GM12878 (cell line): ENCODE measurements around the gene PHEX. TPM values are rescaled to one million over a fixed set of nuclear protein-coding genes. Genes with fewer than 3 reads are reported as not detected.

Experiments used
- ATAC-seq: fragments of 200-7000 bp; cut with Tn5 transposase; 3 replicates; pipeline ENCODE4 v1.9.1; 2020; ENCODE audit warnings: mild to moderate bottlenecking, moderate library complexity
- BruUV-seq: library from RNA; stranded (reverse); fragments of 400-500 nt; replicated peaks from 2 replicates; lab custom pipeline; 2021; lab: Mats Ljungman, UMichigan
- CTCF ChIA-PET: fragments of 300-600 bp; sonication (Branson Sonifier 250); formaldehyde crosslinking; extraction: SDS; loops from one replicate; lab custom pipeline; 2021; ENCODE audit warnings: inconsistent platforms; lab: Yijun Ruan, JAX
- POLR2A ChIA-PET: fragments of 350-600 bp; formaldehyde crosslinking; extraction: SDS; loops from one replicate; lab custom pipeline; 2021; ENCODE audit warnings: inconsistent platforms; lab: Charles Lee
- RAD21 ChIA-PET: fragments of 300-600 bp; sonication (Branson Sonifier 250); formaldehyde crosslinking; loops from one replicate; lab custom pipeline; 2023; ENCODE audit warnings: antibody characterized with exemption; ENCODE audit not compliant: unreplicated experiment; lab: Charles Lee
- SMC1A ChIA-PET: fragments of 300-600 bp; sonication (Branson Sonifier 250); formaldehyde crosslinking; loops from one replicate; lab custom pipeline; 2023; ENCODE audit not compliant: unreplicated experiment, uncharacterized antibody; lab: Charles Lee
- DNase-seq: peaks from one replicate; pipeline ENCODE4 v3.0.0-alpha.2; 2011; ENCODE audit warnings: low read depth, low spot score
- FAIRE-seq: peaks from 3 replicates; lab custom pipeline; 2011; peaks lifted over from hg19 to GRCh38; lab: Jason Lieb, UNC
- H2AFZ ChIP-seq: 2 replicates; pipeline ENCODE4 v1.6.0; 2011; ENCODE audit warnings: low read depth, low read length, control low read depth; ENCODE audit not compliant: control insufficient read depth
- H3K27ac ChIP-seq: 2 replicates; pipeline ENCODE4 v1.5.1; 2011; ENCODE audit warnings: control low read depth; ENCODE audit not compliant: control insufficient read depth, insufficient read depth
- H3K27me3 ChIP-seq, 2 experiments: replicated peaks in 1 of 2; 2 replicates each; pipeline versions ENCODE4 v1.6.0 to v1.6.1; 2011; ENCODE audit warnings: low read length in 1 of 2; ENCODE audit not compliant: control insufficient read depth in 2 of 2, insufficient read depth in 2 of 2
- H3K36me3 ChIP-seq, 2 experiments: 2 replicates each; pipeline ENCODE4 v1.5.1; 2011; ENCODE audit warnings: low read length in 1 of 2; ENCODE audit not compliant: control insufficient read depth in 2 of 2, insufficient read depth in 2 of 2
- H3K4me1 ChIP-seq: 2 replicates; pipeline ENCODE4 v1.6.1; 2011; ENCODE audit warnings: mild to moderate bottlenecking, low read length, moderate library complexity, mixed read lengths; ENCODE audit not compliant: control insufficient read depth, insufficient read depth
- H3K4me2 ChIP-seq: 2 replicates; pipeline ENCODE4 v1.6.0; 2011; ENCODE audit warnings: control low read depth; ENCODE audit not compliant: control insufficient read depth, insufficient read depth
- H3K4me3 ChIP-seq: fragments of 200-600 bp; sonication (generic); 2 replicates; pipeline ENCODE4 v1.5.1; 2016
- H3K79me2 ChIP-seq: 2 replicates; pipeline ENCODE4 v1.6.0; 2011; ENCODE audit warnings: low read length; ENCODE audit not compliant: control insufficient read depth, insufficient read depth
- H3K9ac ChIP-seq: 2 replicates; pipeline ENCODE4 v1.8.0; 2011; ENCODE audit warnings: low read length, control low read depth, mixed read lengths; ENCODE audit not compliant: control insufficient read depth, insufficient read depth
- H3K9me3 ChIP-seq: replicated peaks from 3 replicates; pipeline ENCODE4 v1.5.1; 2011; ENCODE audit warnings: mild to moderate bottlenecking, low read length; ENCODE audit not compliant: control insufficient read depth, insufficient read depth
- H4K20me1 ChIP-seq: 2 replicates; pipeline ENCODE4 v1.6.0; 2011; ENCODE audit not compliant: control insufficient read depth, insufficient read depth
- BHLHE40 ChIP-seq, 2 experiments: fragments of 450-650 bp in 1 of 2; IDR thresholded peaks; 2 replicates each; pipeline ENCODE4 v1.6.1; 2011 to 2017; ENCODE audit warnings: low read depth in 2 of 2, borderline replicate concordance in 1 of 2, improper control_type of control experiment in 1 of 2, low read length in 1 of 2, mild to moderate bottlenecking in 1 of 2
- CBX3 ChIP-seq: fragments of 200-600 bp; sonication (generic); IDR thresholded peaks from 2 replicates; pipeline ENCODE4 v1.6.1; 2016; ENCODE audit warnings: low read depth, borderline replicate concordance
- EED ChIP-seq: sonication (generic); IDR thresholded peaks from 2 replicates; pipeline ENCODE4 v1.6.1; 2016; ENCODE audit warnings: antibody characterized with exemption, low read depth
- GABPA ChIP-seq: IDR thresholded peaks from 2 replicates; pipeline ENCODE4 v1.6.1; 2014; ENCODE audit warnings: antibody characterized with exemption, low read depth, mild to moderate bottlenecking, inconsistent platforms
- JUND ChIP-seq: IDR thresholded peaks from 2 replicates; pipeline ENCODE4 v1.6.1; 2012; ENCODE audit warnings: low read depth, mild to moderate bottlenecking, low read length, improper control_type of control experiment, moderate library complexity
- MXI1 ChIP-seq: fragments of 150-350 bp; IDR thresholded peaks from 2 replicates; pipeline ENCODE4 v1.6.1; 2011; ENCODE audit warnings: low read depth, mild to moderate bottlenecking, inconsistent platforms, low read length, improper control_type of control experiment
- NR2C2 ChIP-seq: IDR thresholded peaks from 2 replicates; pipeline ENCODE4 v1.6.1; 2011; ENCODE audit warnings: borderline replicate concordance, low read depth; ENCODE audit not compliant: control insufficient read depth, insufficient read length
- PBX3 ChIP-seq: IDR thresholded peaks from 2 replicates; pipeline ENCODE4 v1.6.1; 2011; ENCODE audit warnings: mild to moderate bottlenecking, low read depth, low read length, moderate library complexity; ENCODE audit not compliant: insufficient replicate concordance
- POU2F2 ChIP-seq: IDR thresholded peaks from 3 replicates; pipeline ENCODE4 v1.6.1; 2011; ENCODE audit warnings: low read depth, mild to moderate bottlenecking, low read length, borderline replicate concordance
- SREBF1 ChIP-seq: IDR thresholded peaks from 2 replicates; pipeline ENCODE4 v1.6.1; 2012; ENCODE audit warnings: mild to moderate bottlenecking, low read length
- TBL1XR1 ChIP-seq: IDR thresholded peaks from 2 replicates; pipeline ENCODE4 v1.6.1; 2012; ENCODE audit warnings: low read depth, low read length, improper control_type of control experiment
- ZBTB40 ChIP-seq: fragments of 450-650 bp; IDR thresholded peaks from 2 replicates; pipeline ENCODE4 v1.6.1; 2016; ENCODE audit warnings: mild to moderate bottlenecking, moderate library complexity, borderline replicate concordance
- ZSCAN29 ChIP-seq: fragments of 450-650 bp; IDR thresholded peaks from 2 replicates; pipeline ENCODE4 v1.6.1; 2017; ENCODE audit warnings: mild to moderate bottlenecking, moderate library complexity
- WGBS: methylation state at CpG from one replicate; pipeline ENCODE4 v1.1.6; 2016; ENCODE audit warnings: low lambda C conversion rate; ENCODE audit not compliant: insufficient replicate concordance, insufficient coverage; ENCODE audit errors: missing lambda C conversion rate; 5-methylcytosine and 5-hydroxymethylcytosine counted together
- in situ Hi-C: fragments of 300-500 bp; cut with MboI; formaldehyde crosslinking; loops from 9 replicates; pipeline ENCODE4 v1.14.3; 2018; ENCODE audit warnings: mixed read lengths
- intact Hi-C: fragments of 100-400 bp; cut with micrococcal nuclease; formaldehyde crosslinking; loops from one replicate; pipeline ENCODE4 v1.14.2; 2022; ENCODE audit not compliant: unreplicated experiment
- polyA plus RNA-seq, 11 experiments: library from polyadenylated mRNA; depleted of rRNA in 4 of 11; unstranded in 6 of 11; stranded (reverse) in 5 of 11; fragments of >200 nt; fragmentation: Nextera tagmentation in 4 of 11; fragmentation: Illumina TruSeq in 1 of 11; extraction: Ambion mirVana in 4 of 11; extraction: Trizol in 1 of 11; gene quantifications; 1 replicate in 1 of 11; 2 replicates in 10 of 11; pipeline versions ENCODE4 v1.2.1 to v1.2.3, GENCODE V29; 2011 to 2016; ENCODE audit warnings: inconsistent platforms in 2 of 11, missing spikeins in 2 of 11, low read depth in 1 of 11
- total RNA-seq, 4 experiments: library from RNA; depleted of rRNA in 3 of 4; stranded (reverse); fragments of >200 nt in 3 of 4; fragmentation: Illumina TruSeq in 1 of 4; extraction: Trizol in 1 of 4; gene quantifications; 2 replicates each; pipeline versions ENCODE4 v1.2.1 to v1.2.3, GENCODE V29; 2013 to 2021

Gene PHEX
- total and polyA plus RNA-seq, 10 of the 15 experiments (the other 5 are each of a cell fraction or from before 2014, with no cell fraction given) = 0.12 to 97.2 (median 0.55) TPM

- Histone ChIP-seq H3K27me3 (no peaks in the 10 kb centered on the region), H3K9me3 (no peaks in the 10 kb centered on the region; the same call in 2 of the 3 replicates), H3K79me2 (no peaks in the 10 kb centered on the region), H3K9ac (no peak overlapping the region), H3K27ac (no peak overlapping the region), H2AFZ (no peak overlapping the region), H4K20me1 (no peaks in the 10 kb centered on the region), H3K36me3 (no peaks in the 10 kb centered on the region), H3K4me2 (no peak overlapping the region), H3K4me1 (no peaks in the 10 kb centered on the region), H3K4me3 (no peak overlapping the region)
- CTCF ChIA-PET = interaction anchor here (0.5 to 2.6 kb wide), 5 partner anchors 27 to 211 kb away, joined by 3 to 17 read pairs (median 4); no protein-coding TSS in a partner anchor
- in situ Hi-C loops (loop anchor here (5.0 kb wide), 1 partner anchor 209 kb away; no protein-coding TSS in a partner anchor), intact Hi-C loops (loop anchor here (10.0 kb wide), 1 partner anchor 1671 kb away; no protein-coding TSS in a partner anchor)
- BruUV-seq = no TSS peak
- FAIRE-seq (no peak), ATAC-seq (no peak), DNase-seq (no peak)
- RAD21 ChIA-PET = interaction anchor here (0.6 to 2.9 kb wide), 2 partner anchors 55 to 60 kb away, joined by 3 to 8 read pairs; no protein-coding TSS in a partner anchor
- POLR2A ChIA-PET = no interaction called here
- TF ChIP-seq NR2C2 (no peak), EED (no peak), PBX3 (no peak), ZSCAN29 (no peak), SREBF1 (no peak)
- SMC1A ChIA-PET = interaction anchor here (0.8 to 2.4 kb wide), 5 partner anchors 11 to 213 kb away, joined by 3 to 17 read pairs (median 5); no protein-coding TSS in a partner anchor
- WGBS = 62% methylated on average over 1 of the region's 1 CpG
Measured at GRCh38 chrX:22196149-22196548, 164.0 kb downstream of the PHEX start.

GRCh38 chrX:22202251-22202650 is 170.1 kb downstream of the PHEX start:
- SMC1A ChIA-PET = interaction anchor here (1.3 kb wide), 1 partner anchor 217 kb away, joined by 4 read pairs; no protein-coding TSS in a partner anchor
- no peaks in the 10 kb centered on the region for H3K79me2 ChIP-seq
- CTCF ChIA-PET = no interaction called here
- RAD21 ChIA-PET = no interaction called here
- no peaks in the 10 kb centered on the region for H3K4me1 ChIP-seq
- H3K27me3 ChIP-seq = no peaks in the 10 kb centered on the region
- in situ Hi-C loops (no loop called here), intact Hi-C loops (no loop called here)
- no peak overlapping the region for H3K4me3 ChIP-seq
- DNase-seq (no peak), FAIRE-seq (no peak), ATAC-seq (no peak)
- H4K20me1 ChIP-seq = no peaks in the 10 kb centered on the region
- H2AFZ ChIP-seq = no peak overlapping the region
- POLR2A ChIA-PET = no interaction called here
- no peaks in the 10 kb centered on the region; the same call in 2 of the 3 replicates for H3K9me3 ChIP-seq
- no peak overlapping the region for H3K27ac ChIP-seq
- no peak overlapping the region for H3K4me2 ChIP-seq
- no TSS peak for BruUV-seq
- no peak overlapping the region for H3K9ac ChIP-seq
- H3K36me3 ChIP-seq = no peaks in the 10 kb centered on the region
- no peak for TF ChIP-seq TBL1XR1
- no peak for TF ChIP-seq ZBTB40
- TF ChIP-seq MXI1 = no peak
- TF ChIP-seq GABPA = no peak
- TF ChIP-seq POU2F2 = no peak
- no peak for TF ChIP-seq BHLHE40 (IDR thresholded peaks at IDR 0.05; ENCODE audit: borderline replicate concordance in 1 of 2, low read depth in 2 of 2, low read length in 1 of 2)
- TF ChIP-seq JUND = no peak
- TF ChIP-seq CBX3 = no peak
